ENCODE data around the gene CD320. TPM values are rescaled to one million over a fixed set of nuclear protein-coding genes. Genes with fewer than 3 reads are reported as not detected.
A peak's percentile ranks its signal among the peaks of the same experiment; 100 is the strongest.
"Not testable (repeated sequence)": the region's sequence is repeated elsewhere in the genome, so short reads cannot be mapped to it uniquely, and the experiment has no call there.

The CD320 gene
- total RNA-seq, 2 donors from 2014 or later: 21.1 to 27.4 TPM

- Mint-ChIP-seq H3K27ac (no peak overlapping the region), H3K4me3 (no peak overlapping the region)
- ATAC-seq: no peak
Measured at GRCh38 chr19:8324186-8325050, 16.3 kb upstream of the CD320 start.

GRCh38 chr19:8323781-8324185 is 15.6 kb upstream of the CD320 start:
- Mint-ChIP-seq H3K36me3 (ENCODE audit: low read depth) (peaks cover 3% of the 10 kb centered on the region), H3K4me3 (no peak overlapping the region), H3K27me3 (no peaks in the 10 kb centered on the region), H3K4me1 (peaks cover 21% of the 10 kb centered on the region), H3K27ac (peak overlapping the region; percentile 71)
- H3K9me3 ChIP-seq (ENCODE audit: control insufficient read depth, low read length, poor library complexity, severe bottlenecking): no peaks in the 10 kb centered on the region
- no peak for DNase-seq
- ATAC-seq: no peak

More at GRCh38 chr19:8324186-8325050, 16.3 kb upstream of the CD320 start:
- DNase-seq: no peak
- Mint-ChIP-seq H3K36me3 (ENCODE audit: low read depth) (peaks cover 3% of the 10 kb centered on the region), H3K4me1 (peaks cover 21% of the 10 kb centered on the region), H3K27me3 (no peaks in the 10 kb centered on the region)
- H3K9me3 ChIP-seq (ENCODE audit: control insufficient read depth, low read length, poor library complexity, severe bottlenecking): no peaks in the 10 kb centered on the region

GRCh38 chr19:8322638-8322997 is 14.5 kb upstream of the CD320 start:
- H3K27ac Mint-ChIP-seq: peak overlapping the region; percentile 99
- ATAC-seq (no peak), DNase-seq (no peak)
- H3K4me1 Mint-ChIP-seq: peaks cover 21% of the 10 kb centered on the region
- H3K27me3 Mint-ChIP-seq: no peaks in the 10 kb centered on the region
- peak overlapping the region; percentile 99 for H3K4me3 Mint-ChIP-seq
- no peaks in the 10 kb centered on the region for H3K9me3 ChIP-seq (ENCODE audit: control insufficient read depth, low read length, poor library complexity, severe bottlenecking)
- H3K36me3 Mint-ChIP-seq (ENCODE audit: low read depth): peaks cover 3% of the 10 kb centered on the region

GRCh38 chr19:8321986-8322637 is 14.0 kb upstream of the CD320 start:
- Mint-ChIP-seq H3K27me3 (no peaks in the 10 kb centered on the region), H3K4me3 (peak overlapping the region; percentile 99), H3K36me3 (ENCODE audit: low read depth) (peaks cover 3% of the 10 kb centered on the region), H3K27ac (peak overlapping the region; percentile 99), H3K4me1 (peaks cover 21% of the 10 kb centered on the region)
- ATAC-seq (no peak), DNase-seq (no peak)
- no peaks in the 10 kb centered on the region for H3K9me3 ChIP-seq (ENCODE audit: control insufficient read depth, low read length, poor library complexity, severe bottlenecking)

GRCh38 chr19:8321067-8321985 is 13.2 kb upstream of the CD320 start, which contains the start of the genes NDUFA7 and RPS28:
Gene NDUFA7 (minus strand): TSS chr19:8321375. CDS start chr19:8321358, 17 bp downstream.
Gene RPS28 (plus strand): TSS chr19:8321496. CDS start chr19:8321531, 35 bp downstream.
- Mint-ChIP-seq H3K36me3 (ENCODE audit: low read depth) (no peaks in the 10 kb centered on the region), H3K27ac (peak within 1 kb of the TSS; percentile 99), H3K27me3 (no peaks in the 10 kb centered on the region), H3K4me1 (peaks cover 21% of the 10 kb centered on the region), H3K4me3 (peak within 1 kb of the TSS; percentile 99)
- peak; percentile 90 to 96 (median 94) for DNase-seq
- ATAC-seq: peak; percentile 95
- H3K9me3 ChIP-seq (ENCODE audit: control insufficient read depth, low read length, poor library complexity, severe bottlenecking): no peaks in the 10 kb centered on the region

GRCh38 chr19:8320564-8321066 is 12.5 kb upstream of the CD320 start:
- no peaks in the 10 kb centered on the region for H3K36me3 Mint-ChIP-seq (ENCODE audit: low read depth)
- no peaks in the 10 kb centered on the region for H3K27me3 Mint-ChIP-seq
- H3K27ac Mint-ChIP-seq: peak overlapping the region; percentile 99
- H3K4me1 Mint-ChIP-seq: peaks cover 21% of the 10 kb centered on the region
- no peak for ATAC-seq
- no peak for DNase-seq
- no peaks in the 10 kb centered on the region for H3K9me3 ChIP-seq (ENCODE audit: control insufficient read depth, low read length, poor library complexity, severe bottlenecking)
- peak overlapping the region; percentile 99 for H3K4me3 Mint-ChIP-seq

GRCh38 chr19:8319807-8320520 is 11.8 kb upstream of the CD320 start:
- no peaks in the 10 kb centered on the region for H3K9me3 ChIP-seq (ENCODE audit: control insufficient read depth, low read length, poor library complexity, severe bottlenecking)
- H3K27ac Mint-ChIP-seq: peak overlapping the region; percentile 99
- ATAC-seq (no peak), DNase-seq (no peak)
- H3K4me1 Mint-ChIP-seq: peaks cover 21% of the 10 kb centered on the region
- no peaks in the 10 kb centered on the region for H3K27me3 Mint-ChIP-seq
- no peaks in the 10 kb centered on the region for H3K36me3 Mint-ChIP-seq (ENCODE audit: low read depth)
- peak overlapping the region; percentile 99 for H3K4me3 Mint-ChIP-seq

- H3K27me3 Mint-ChIP-seq; H3K4me3 Mint-ChIP-seq; ATAC-seq; H3K36me3 Mint-ChIP-seq (ENCODE audit: low read depth); DNase-seq; H3K27ac Mint-ChIP-seq; H3K9me3 ChIP-seq (ENCODE audit: control insufficient read depth, low read length, poor library complexity, severe bottlenecking): not testable (repeated sequence)
- peaks cover 19% of the 10 kb centered on the region for H3K4me1 Mint-ChIP-seq
Measured at GRCh38 chr19:8318835-8319234, 10.7 kb upstream of the CD320 start.

GRCh38 chr19:8316351-8317125 is 8.4 kb upstream of the CD320 start:
- DNase-seq (no peak), ATAC-seq (no peak)
- Mint-ChIP-seq H3K27me3 (no peaks in the 10 kb centered on the region), H3K4me1 (peaks cover 12% of the 10 kb centered on the region), H3K4me3 (no peak overlapping the region), H3K36me3 (ENCODE audit: low read depth) (no peaks in the 10 kb centered on the region), H3K27ac (no peak overlapping the region)
- H3K9me3 ChIP-seq (ENCODE audit: control insufficient read depth, low read length, poor library complexity, severe bottlenecking): no peaks in the 10 kb centered on the region

- H3K4me3 Mint-ChIP-seq: peak overlapping the region; percentile 7
- not testable (repeated sequence) for DNase-seq; ATAC-seq; H3K4me1 Mint-ChIP-seq; H3K27me3 Mint-ChIP-seq; H3K9me3 ChIP-seq (ENCODE audit: control insufficient read depth, low read length, poor library complexity, severe bottlenecking); H3K36me3 Mint-ChIP-seq (ENCODE audit: low read depth); H3K27ac Mint-ChIP-seq
Measured at GRCh38 chr19:8314981-8315640, 7.0 kb upstream of the CD320 start.

- H3K4me1 Mint-ChIP-seq: peaks cover 17% of the 10 kb centered on the region
- H3K9me3 ChIP-seq (ENCODE audit: control insufficient read depth, low read length, poor library complexity, severe bottlenecking): no peaks in the 10 kb centered on the region
- H3K36me3 Mint-ChIP-seq (ENCODE audit: low read depth): peaks cover 2% of the 10 kb centered on the region
- H3K27me3 Mint-ChIP-seq: no peaks in the 10 kb centered on the region
- ATAC-seq (no peak), DNase-seq (no peak)
- no peak overlapping the region for H3K4me3 Mint-ChIP-seq
- no peak overlapping the region for H3K27ac Mint-ChIP-seq
Measured at GRCh38 chr19:8311461-8312260, 3.5 kb upstream of the CD320 start.
